ENCODE measurements around the gene APBA1.

The APBA1 gene

DNA sequence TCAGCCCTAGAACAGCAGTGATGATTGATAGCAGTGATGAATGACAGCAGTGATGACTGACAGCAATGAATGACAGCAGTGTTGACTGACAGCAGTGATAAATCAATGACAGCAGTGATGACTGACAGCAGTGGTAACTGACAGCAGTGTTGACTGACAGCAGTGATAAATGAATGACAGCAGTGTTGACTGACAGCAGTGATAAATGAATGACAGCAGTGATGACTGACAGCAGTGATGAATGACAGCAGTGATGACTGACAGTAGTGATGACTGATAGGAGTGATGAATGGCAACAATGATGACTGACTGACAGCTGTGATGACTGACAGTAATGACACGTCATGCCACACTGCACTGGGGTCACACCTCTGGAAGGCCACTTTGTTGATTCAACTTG, 240.4 kb downstream of the APBA1 start:
- TF ChIP-seq, protein P1, sequence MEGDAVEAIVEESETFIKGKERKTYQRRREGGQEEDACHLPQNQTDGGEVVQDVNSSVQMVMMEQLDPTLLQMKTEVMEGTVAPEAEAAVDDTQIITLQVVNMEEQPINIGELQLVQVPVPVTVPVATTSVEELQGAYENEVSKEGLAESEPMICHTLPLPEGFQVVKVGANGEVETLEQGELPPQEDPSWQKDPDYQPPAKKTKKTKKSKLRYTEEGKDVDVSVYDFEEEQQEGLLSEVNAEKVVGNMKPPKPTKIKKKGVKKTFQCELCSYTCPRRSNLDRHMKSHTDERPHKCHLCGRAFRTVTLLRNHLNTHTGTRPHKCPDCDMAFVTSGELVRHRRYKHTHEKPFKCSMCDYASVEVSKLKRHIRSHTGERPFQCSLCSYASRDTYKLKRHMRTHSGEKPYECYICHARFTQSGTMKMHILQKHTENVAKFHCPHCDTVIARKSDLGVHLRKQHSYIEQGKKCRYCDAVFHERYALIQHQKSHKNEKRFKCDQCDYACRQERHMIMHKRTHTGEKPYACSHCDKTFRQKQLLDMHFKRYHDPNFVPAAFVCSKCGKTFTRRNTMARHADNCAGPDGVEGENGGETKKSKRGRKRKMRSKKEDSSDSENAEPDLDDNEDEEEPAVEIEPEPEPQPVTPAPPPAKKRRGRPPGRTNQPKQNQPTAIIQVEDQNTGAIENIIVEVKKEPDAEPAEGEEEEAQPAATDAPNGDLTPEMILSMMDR (conservative IDR thresholded peaks at IDR 0.05; ENCODE audit: control insufficient read depth, insufficient read depth, low read depth, low read length), result no peak
- H3K4me3 ChIP-seq (ENCODE audit: control insufficient read depth, low read depth, low read length), result no peak overlapping the region
- DNase-seq (ENCODE audit: low read depth), result no peak

DNA sequence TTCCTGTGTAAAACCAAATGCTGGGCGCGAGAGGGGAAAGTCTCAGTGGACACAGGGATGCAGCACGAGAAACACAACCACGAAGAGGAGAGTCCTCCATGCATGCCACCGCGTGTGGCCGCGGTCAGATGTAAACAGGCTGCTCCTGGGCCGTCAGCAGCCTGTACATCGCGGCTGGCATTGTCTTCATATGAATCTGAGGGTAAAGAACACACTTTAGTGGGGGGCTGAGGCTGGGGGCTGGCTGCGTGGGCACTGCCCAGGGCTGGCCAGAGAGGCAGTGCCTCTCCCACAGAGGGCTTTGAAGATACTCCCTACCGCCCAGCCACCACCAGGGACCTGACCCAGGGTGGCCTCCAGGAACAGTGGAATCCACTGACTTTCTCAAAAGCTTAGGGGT, 241.0 kb downstream of the APBA1 start:
- TF ChIP-seq, protein P1 (conservative IDR thresholded peaks at IDR 0.05; ENCODE audit: control insufficient read depth, insufficient read depth, low read depth, low read length), result no peak
- H3K4me3 ChIP-seq (ENCODE audit: control insufficient read depth, low read depth, low read length), result no peak overlapping the region
- DNase-seq (ENCODE audit: low read depth), result no peak

DNA sequence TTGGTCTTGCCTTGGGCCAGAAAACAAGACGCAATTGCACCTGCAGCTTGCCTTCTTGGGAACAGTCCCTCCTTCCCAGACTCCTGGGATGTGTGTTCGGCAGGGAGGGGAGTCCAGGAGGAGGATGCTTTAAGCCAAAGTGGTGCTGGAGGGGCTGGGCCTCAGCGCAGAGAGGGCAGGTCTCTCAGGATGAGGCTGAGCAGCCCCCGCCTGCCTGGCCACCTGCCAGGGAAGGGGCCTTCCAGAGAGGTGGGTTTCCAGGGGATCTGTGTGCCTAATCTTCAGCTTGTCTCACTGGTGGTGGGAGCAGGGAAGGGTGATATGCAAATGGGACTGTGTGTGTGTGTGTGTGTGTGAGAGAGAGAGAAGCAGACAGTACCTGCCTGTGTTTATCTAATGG, 242.0 kb downstream of the APBA1 start:
- TF ChIP-seq, protein P1 (conservative IDR thresholded peaks at IDR 0.05; ENCODE audit: control insufficient read depth, insufficient read depth, low read depth, low read length), result no peak
- no peak overlapping the region for H3K4me3 ChIP-seq (ENCODE audit: control insufficient read depth, low read depth, low read length)
- no peak for DNase-seq (ENCODE audit: low read depth)

DNA sequence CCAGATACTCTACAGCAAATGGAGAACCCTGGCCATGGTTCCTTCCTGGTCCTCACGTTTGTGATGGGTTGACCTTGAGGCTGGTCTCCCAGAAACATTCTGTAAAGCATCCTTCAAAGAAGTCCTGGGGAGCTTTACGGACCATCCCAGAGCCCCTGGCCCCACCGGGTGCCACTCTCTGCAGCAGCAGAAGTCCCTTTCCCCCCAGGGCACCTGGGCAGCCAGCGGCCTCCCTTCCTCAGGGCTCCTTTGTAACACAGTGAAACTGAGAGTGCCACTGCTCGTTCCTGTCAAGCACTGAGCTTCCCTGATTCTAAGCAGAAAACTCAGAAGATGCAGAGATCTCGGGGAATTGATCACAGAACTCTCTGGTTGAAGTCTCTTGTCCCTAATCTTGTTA, 242.9 kb downstream of the APBA1 start:
- no peak for DNase-seq (ENCODE audit: low read depth)
- TF ChIP-seq, protein P1 (conservative IDR thresholded peaks at IDR 0.05; ENCODE audit: control insufficient read depth, insufficient read depth, low read depth, low read length), result no peak
- H3K4me3 ChIP-seq (ENCODE audit: control insufficient read depth, low read depth, low read length), result no peak overlapping the region

DNA sequence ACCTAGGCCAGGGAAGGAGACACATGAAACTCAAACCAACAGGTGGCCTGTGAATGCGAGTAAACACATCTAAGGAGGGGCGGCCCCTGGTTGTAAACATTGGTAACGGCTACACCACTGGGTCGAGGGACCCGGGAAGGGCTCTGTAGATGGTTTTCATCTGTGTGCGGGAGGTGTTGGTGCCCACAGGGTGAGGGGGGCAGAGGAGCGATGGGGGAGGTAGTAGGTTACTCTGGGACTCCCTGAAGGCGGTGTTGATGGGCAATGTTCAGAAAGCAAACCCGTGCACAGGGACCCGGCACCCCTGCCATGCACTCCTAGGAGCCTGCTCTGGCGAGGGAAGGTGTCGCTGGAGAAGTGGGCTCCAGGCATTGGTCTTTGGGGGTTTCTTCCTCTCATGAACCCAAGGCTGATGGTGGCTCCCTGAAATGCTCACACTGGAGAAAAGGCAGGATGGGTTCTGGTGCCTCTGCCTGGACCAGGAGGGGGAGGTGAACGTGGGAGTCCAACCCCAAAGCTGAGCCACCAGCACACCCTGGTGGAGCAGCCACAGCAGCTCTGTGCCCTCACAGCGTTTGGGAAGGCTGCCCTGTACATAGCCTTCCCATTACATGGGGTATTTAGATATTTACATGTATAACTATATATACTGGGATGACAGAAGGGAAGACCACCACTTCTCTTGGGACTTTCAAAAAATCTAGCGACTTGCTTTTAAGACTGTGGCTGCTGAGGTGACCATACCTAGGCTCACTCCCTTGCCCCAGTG, 244.0 kb downstream of the APBA1 start:
- TF ChIP-seq, protein P1 (conservative IDR thresholded peaks at IDR 0.05; ENCODE audit: control insufficient read depth, insufficient read depth, low read depth, low read length), result no peak
- DNase-seq (ENCODE audit: low read depth), result no peak

DNA sequence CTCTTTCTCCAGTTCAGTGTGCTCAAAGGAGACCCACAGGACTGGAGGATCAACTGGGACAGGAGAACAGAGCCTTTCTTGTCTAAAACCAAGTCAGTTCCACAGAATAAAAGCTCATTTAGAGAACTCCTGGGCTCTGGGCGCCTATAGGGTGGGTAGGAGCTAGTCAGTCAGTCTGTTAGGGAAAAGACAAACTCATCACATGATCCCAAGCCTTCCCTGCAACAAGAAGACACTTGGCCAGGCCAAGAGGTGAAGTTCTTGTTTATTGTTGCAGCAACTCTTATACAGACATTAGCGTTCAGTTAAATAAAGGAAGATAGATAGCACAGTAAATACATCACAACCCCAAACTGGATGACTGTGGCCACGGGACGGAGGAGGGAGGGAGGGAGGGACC, 244.9 kb downstream of the APBA1 start:
- DNase-seq (ENCODE audit: low read depth), result no peak
- H3K4me3 ChIP-seq (ENCODE audit: control insufficient read depth, low read depth, low read length), result no peak overlapping the region
- TF ChIP-seq, protein P1 (conservative IDR thresholded peaks at IDR 0.05; ENCODE audit: control insufficient read depth, insufficient read depth, low read depth, low read length), result no peak

More for the DNA sequence above, 244.0 kb downstream of the APBA1 start:
- no peak overlapping the region for H3K4me3 ChIP-seq (ENCODE audit: control insufficient read depth, low read depth, low read length)
